ENCODE data around the gene NLRP9. TPM values are rescaled to one million over a fixed set of nuclear protein-coding genes. Genes with fewer than 3 reads are reported as not detected.

The NLRP9 gene
- total RNA-seq, 4 donors from 2014 or later: not detected

GRCh38 chr19:55688422-55689218 lies 49.6 kb downstream of the NLRP9 start:
- Histone ChIP-seq H3K27ac (no peak overlapping the region), H3K4me1 (peaks cover 0 to 28% (median 0%) of the 10 kb centered on the region in 3 donors)
- no peak for TF ChIP-seq CTCF (IDR thresholded peaks at IDR 0.05)
- TF ChIP-seq POLR2A (IDR thresholded peaks at IDR 0.05): no peak

GRCh38 chr19:55687281-55688201 lies 50.7 kb downstream of the NLRP9 start:
- Histone ChIP-seq H3K4me3 (no peak overlapping the region), H3K36me3 (peaks cover 55 to 99% (median 59%) of the 10 kb centered on the region in 3 donors), H3K9me3 (no peaks in the 10 kb centered on the region), H3K27me3 (no peaks in the 10 kb centered on the region), H3K27ac (no peak overlapping the region), H3K4me1 (peaks cover 0 to 30% (median 0%) of the 10 kb centered on the region in 3 donors)
- intact Hi-C loops (cut with DNase I): no loop called here
- TF ChIP-seq CTCF (IDR thresholded peaks at IDR 0.05): no peak
- no peak for TF ChIP-seq POLR2A (IDR thresholded peaks at IDR 0.05)
- WGBS, 2 donors: 95 to 100% methylated on average over 6 to 7 of the region's 22 CpGs
- DNase-seq: no peak

More at GRCh38 chr19:55688422-55689218, 49.6 kb downstream of the NLRP9 start:
- H3K36me3 ChIP-seq: peaks cover 66 to 100% (median 66%) of the 10 kb centered on the region in 3 donors
- intact Hi-C loops (cut with DNase I): no loop called here
- H3K4me3 ChIP-seq: no peak overlapping the region
- no peaks in the 10 kb centered on the region for H3K9me3 ChIP-seq
- WGBS, 2 donors: 73% methylated on average over 5 to 19 of the region's 27 CpGs
- H3K27me3 ChIP-seq: no peaks in the 10 kb centered on the region
- no peak for DNase-seq

GRCh38 chr19:55686311-55687050 lies 51.7 kb downstream of the NLRP9 start:
- intact Hi-C loops (cut with DNase I): no loop called here
- no peak for DNase-seq
- Histone ChIP-seq H3K4me3 (no peak overlapping the region), H3K36me3 (peaks cover 44 to 99% (median 55%) of the 10 kb centered on the region in 3 donors), H3K27ac (no peak overlapping the region), H3K4me1 (peaks cover 0 to 30% (median 0%) of the 10 kb centered on the region in 3 donors), H3K9me3 (no peaks in the 10 kb centered on the region), H3K27me3 (no peaks in the 10 kb centered on the region)
- TF ChIP-seq POLR2A (IDR thresholded peaks at IDR 0.05): no peak
- no peak for TF ChIP-seq CTCF (IDR thresholded peaks at IDR 0.05)
- WGBS, 2 donors: 84 to 87% methylated on average over 23 to 26 of the region's 29 CpGs

GRCh38 chr19:55685776-55686175 lies 52.4 kb downstream of the NLRP9 start:
- H3K4me3 ChIP-seq: no peak overlapping the region
- WGBS, 2 donors: 100% methylated on average over 3 of the region's 6 CpGs
- intact Hi-C loops (cut with DNase I): no loop called here
- no peaks in the 10 kb centered on the region for H3K27me3 ChIP-seq
- DNase-seq: no peak
- TF ChIP-seq CTCF (IDR thresholded peaks at IDR 0.05) (no peak), POLR2A (IDR thresholded peaks at IDR 0.05) (no peak)
- peaks cover 41 to 99% (median 52%) of the 10 kb centered on the region in 3 donors for H3K36me3 ChIP-seq
- H3K4me1 ChIP-seq: peaks cover 0 to 35% (median 0%) of the 10 kb centered on the region in 3 donors
- H3K27ac ChIP-seq: no peak overlapping the region
- H3K9me3 ChIP-seq: no peaks in the 10 kb centered on the region

Data from esophagus squamous epithelium (tissue), 5 donors.